ENCODE results near the gene DIP2C. TPM values are rescaled to one million over a fixed set of nuclear protein-coding genes. Genes with fewer than 3 reads are reported as not detected.
"Not testable (repeated sequence)": the region's sequence is repeated elsewhere in the genome, so short reads cannot be mapped to it uniquely, and the experiment has no call there.

The DIP2C gene
- total and polyA plus RNA-seq, 4 donors, result 6.4 to 40.2 (median 23.8) TPM

- intact Hi-C loops (cut with DNase I), result no loop called here
Measured at GRCh38 chr10:707456-707855, 18.0 kb upstream of the DIP2C start.

GRCh38 chr10:703118-703517, 13.7 kb upstream of the DIP2C start:
- peaks cover 0 to 1% of the 10 kb centered on the region in 2 donors for H3K27me3 ChIP-seq (ENCODE audit: control insufficient read depth in 1 of 2, insufficient read depth in 2 of 2, low read length in 1 of 2)
- no peaks in the 10 kb centered on the region for H3K4me1 ChIP-seq (ENCODE audit: control insufficient read depth in 1 of 2, insufficient read depth in 2 of 2, low read length in 2 of 2)
- ATAC-seq (ENCODE audit: low FRiP score), result no peak
- H3K9me3 ChIP-seq (ENCODE audit: control insufficient read depth, low read length), result peaks cover 2% of the 10 kb centered on the region
- H3K4me3 ChIP-seq (ENCODE audit: low read length in 2 of 2), result no peak overlapping the region
- intact Hi-C loops (cut with DNase I), result no loop called here
- no peak for DNase-seq
- WGBS, 2 donors, result 91 to 93% methylated on average over 1 of the region's 1 CpG
- no peak overlapping the region for H3K27ac ChIP-seq (ENCODE audit: low read depth in 1 of 2, low read length in 2 of 2)
- no peaks in the 10 kb centered on the region for H3K36me3 ChIP-seq (ENCODE audit: control insufficient read depth in 1 of 2, insufficient read depth in 2 of 2, low read length in 1 of 2)

More at GRCh38 chr10:707456-707855, 18.0 kb upstream of the DIP2C start:
- Histone ChIP-seq H3K9me3 (ENCODE audit: control insufficient read depth, low read length) (peaks cover 2% of the 10 kb centered on the region), H3K36me3 (ENCODE audit: control insufficient read depth in 1 of 2, insufficient read depth in 2 of 2, low read length in 1 of 2) (no peaks in the 10 kb centered on the region), H3K4me1 (ENCODE audit: control insufficient read depth in 1 of 2, insufficient read depth in 2 of 2, low read length in 2 of 2) (no peaks in the 10 kb centered on the region), H3K27ac (ENCODE audit: low read depth in 1 of 2, low read length in 2 of 2) (no peak overlapping the region), H3K4me3 (ENCODE audit: low read length in 2 of 2) (no peak overlapping the region), H3K27me3 (ENCODE audit: control insufficient read depth in 1 of 2, insufficient read depth in 2 of 2, low read length in 1 of 2) (peaks cover 0 to 1% of the 10 kb centered on the region in 2 donors)
- no peak for DNase-seq
- WGBS, 2 donors, result 86 to 92% methylated on average over 1 of the region's 1 CpG
- ATAC-seq (ENCODE audit: low FRiP score), result no peak

DNA sequence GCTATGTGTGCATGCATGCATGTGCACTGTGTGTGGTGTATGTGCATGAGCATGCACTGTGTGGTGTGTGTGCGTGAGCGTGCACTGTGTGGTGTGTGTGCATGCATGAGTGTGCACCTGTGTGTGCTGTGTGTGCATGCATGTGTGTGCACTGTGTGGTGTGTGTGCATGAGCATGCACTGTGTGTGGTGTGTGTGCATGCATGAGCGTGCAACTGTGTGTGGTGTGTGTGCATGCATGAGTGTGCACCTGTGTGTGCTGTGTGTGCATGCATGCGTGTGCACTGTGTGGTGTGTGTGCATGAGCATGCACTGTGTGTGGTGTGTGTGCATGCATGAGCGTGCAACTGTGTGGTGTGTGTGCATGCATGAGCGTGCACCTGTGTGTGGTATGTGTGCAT, 10.7 kb upstream of the DIP2C start:
- intact Hi-C loops (cut with DNase I); DNase-seq; H3K36me3 ChIP-seq (ENCODE audit: control insufficient read depth in 1 of 2, insufficient read depth in 2 of 2, low read length in 1 of 2); H3K9me3 ChIP-seq (ENCODE audit: control insufficient read depth, low read length); H3K4me1 ChIP-seq (ENCODE audit: control insufficient read depth in 1 of 2, insufficient read depth in 2 of 2, low read length in 2 of 2); H3K27me3 ChIP-seq (ENCODE audit: control insufficient read depth in 1 of 2, insufficient read depth in 2 of 2, low read length in 1 of 2); H3K4me3 ChIP-seq (ENCODE audit: low read length in 2 of 2); ATAC-seq (ENCODE audit: low FRiP score); H3K27ac ChIP-seq (ENCODE audit: low read depth in 1 of 2, low read length in 2 of 2): not testable (repeated sequence)
- 93 to 95% methylated on average over 6 of the region's 6 CpGs for WGBS, 2 donors

DNA sequence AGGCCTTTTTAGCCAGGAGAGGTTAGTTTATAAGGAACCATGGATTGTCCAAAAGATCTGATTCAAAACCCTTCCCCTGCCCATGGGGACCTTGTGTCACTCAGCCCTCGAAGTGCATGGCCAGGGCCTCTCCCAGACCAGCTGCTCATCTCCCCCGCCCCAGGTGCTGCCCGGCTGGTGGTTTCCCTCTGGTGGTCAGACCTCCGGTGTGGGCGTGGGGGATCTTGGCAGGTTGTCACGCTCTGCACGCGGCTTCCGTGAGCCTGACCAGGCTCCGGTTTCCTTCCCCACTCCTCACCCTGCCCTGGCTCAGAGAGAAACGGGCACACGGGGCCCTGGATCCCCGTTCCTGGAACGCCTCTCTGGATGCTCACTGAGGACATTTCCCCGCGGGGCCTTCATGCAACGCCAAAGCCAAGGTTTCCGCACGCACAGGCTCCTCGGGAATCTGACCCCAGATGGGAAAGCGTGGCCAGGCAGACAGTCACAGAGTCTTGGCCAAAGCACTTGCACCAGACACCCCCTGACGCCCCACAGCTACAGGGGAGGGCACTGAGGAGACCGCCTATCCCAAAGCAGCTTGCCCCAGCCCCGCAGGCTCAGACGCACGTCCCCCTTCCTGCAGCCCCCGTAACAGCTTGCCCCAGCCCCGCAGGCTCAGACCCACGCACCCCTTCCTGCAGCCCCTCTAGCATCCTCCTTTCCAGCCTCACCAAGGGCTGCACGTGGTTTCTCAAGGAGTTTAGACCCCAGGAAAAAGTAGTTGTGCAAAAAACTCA, 7.8 kb upstream of the DIP2C start:
- intact Hi-C loops (cut with DNase I), result loop anchor here in 1 of 2 donors (5.0 kb wide), 1 partner anchor 75 kb away; no protein-coding TSS in a partner anchor
- peak; percentile 23 for ATAC-seq (ENCODE audit: low FRiP score)

GRCh38 chr10:695396-695795, 5.9 kb upstream of the DIP2C start:
- intact Hi-C loops (cut with DNase I), result loop anchor here in 1 of 2 donors (5.0 kb wide), 1 partner anchor 77 kb away; no protein-coding TSS in a partner anchor
- no peak overlapping the region for H3K4me3 ChIP-seq (ENCODE audit: low read length in 2 of 2)
- 94 to 95% methylated on average over 14 of the region's 14 CpGs for WGBS, 2 donors
- no peak overlapping the region for H3K27ac ChIP-seq (ENCODE audit: low read depth in 1 of 2, low read length in 2 of 2)
- ATAC-seq (ENCODE audit: low FRiP score) (no peak), DNase-seq (no peak)
- H3K27me3 ChIP-seq (ENCODE audit: control insufficient read depth in 1 of 2, insufficient read depth in 2 of 2, low read length in 1 of 2), result no peaks in the 10 kb centered on the region
- H3K4me1 ChIP-seq (ENCODE audit: control insufficient read depth in 1 of 2, insufficient read depth in 2 of 2, low read length in 2 of 2), result no peaks in the 10 kb centered on the region
- no peaks in the 10 kb centered on the region for H3K9me3 ChIP-seq (ENCODE audit: control insufficient read depth, low read length)
- no peaks in the 10 kb centered on the region for H3K36me3 ChIP-seq (ENCODE audit: control insufficient read depth in 1 of 2, insufficient read depth in 2 of 2, low read length in 1 of 2)

More for the DNA sequence above, 7.8 kb upstream of the DIP2C start:
- Histone ChIP-seq H3K27ac (ENCODE audit: low read depth in 1 of 2, low read length in 2 of 2) (no peak overlapping the region), H3K36me3 (ENCODE audit: control insufficient read depth in 1 of 2, insufficient read depth in 2 of 2, low read length in 1 of 2) (no peaks in the 10 kb centered on the region), H3K9me3 (ENCODE audit: control insufficient read depth, low read length) (no peaks in the 10 kb centered on the region), H3K27me3 (ENCODE audit: control insufficient read depth in 1 of 2, insufficient read depth in 2 of 2, low read length in 1 of 2) (no peaks in the 10 kb centered on the region), H3K4me3 (ENCODE audit: low read length in 2 of 2) (no peak overlapping the region), H3K4me1 (ENCODE audit: control insufficient read depth in 1 of 2, insufficient read depth in 2 of 2, low read length in 2 of 2) (no peaks in the 10 kb centered on the region)
- no peak for DNase-seq
- WGBS, 2 donors, result 83 to 86% methylated on average over 30 of the region's 30 CpGs

DNA sequence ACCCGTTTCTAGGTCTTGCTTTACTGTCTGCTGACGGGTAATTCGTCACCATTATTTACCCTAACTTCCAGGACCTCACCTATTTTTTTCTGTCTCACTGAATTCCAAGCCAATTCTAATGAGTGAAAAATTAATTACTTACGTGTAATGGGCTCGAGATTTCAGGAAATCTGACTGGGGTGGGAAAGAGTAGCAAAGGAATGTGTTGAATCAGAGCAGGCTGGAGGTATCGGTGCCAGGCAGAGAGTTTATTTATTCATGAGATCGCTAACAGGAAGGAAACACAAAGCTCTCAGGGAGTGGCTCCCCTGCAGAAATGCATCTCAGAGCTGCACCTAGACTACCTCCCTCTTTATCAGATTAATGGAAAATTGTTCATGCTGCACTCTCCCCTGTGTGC, 4.0 kb upstream of the DIP2C start:
- ATAC-seq (ENCODE audit: low FRiP score), result no peak
- Histone ChIP-seq H3K4me3 (ENCODE audit: low read length in 2 of 2) (no peak overlapping the region), H3K4me1 (ENCODE audit: control insufficient read depth in 1 of 2, insufficient read depth in 2 of 2, low read length in 2 of 2) (no peaks in the 10 kb centered on the region), H3K27ac (ENCODE audit: low read depth in 1 of 2, low read length in 2 of 2) (no peak overlapping the region), H3K27me3 (ENCODE audit: control insufficient read depth in 1 of 2, insufficient read depth in 2 of 2, low read length in 1 of 2) (no peaks in the 10 kb centered on the region), H3K9me3 (ENCODE audit: control insufficient read depth, low read length) (no peaks in the 10 kb centered on the region), H3K36me3 (ENCODE audit: control insufficient read depth in 1 of 2, insufficient read depth in 2 of 2, low read length in 1 of 2) (no peaks in the 10 kb centered on the region)
- intact Hi-C loops (cut with DNase I), result loop anchor here in 1 of 2 donors (5.0 kb wide), 1 partner anchor 94 kb away; no protein-coding TSS in a partner anchor
- DNase-seq, result no peak
- 22% methylated on average over 7 of the region's 7 CpGs for WGBS, 2 donors

GRCh38 chr10:692682-693351, 3.3 kb upstream of the DIP2C start:
- Histone ChIP-seq H3K27me3 (ENCODE audit: control insufficient read depth in 1 of 2, insufficient read depth in 2 of 2, low read length in 1 of 2) (no peaks in the 10 kb centered on the region), H3K4me1 (ENCODE audit: control insufficient read depth in 1 of 2, insufficient read depth in 2 of 2, low read length in 2 of 2) (no peaks in the 10 kb centered on the region), H3K9me3 (ENCODE audit: control insufficient read depth, low read length) (no peaks in the 10 kb centered on the region), H3K36me3 (ENCODE audit: control insufficient read depth in 1 of 2, insufficient read depth in 2 of 2, low read length in 1 of 2) (no peaks in the 10 kb centered on the region), H3K27ac (ENCODE audit: low read depth in 1 of 2, low read length in 2 of 2) (no peak overlapping the region), H3K4me3 (ENCODE audit: low read length in 2 of 2) (no peak overlapping the region)
- WGBS, 2 donors, result 95% methylated on average over 12 of the region's 12 CpGs
- no peak for DNase-seq
- no peak for ATAC-seq (ENCODE audit: low FRiP score)
- intact Hi-C loops (cut with DNase I), result loop anchor here in 1 of 2 donors (5.0 kb wide), 1 partner anchor 94 kb away; no protein-coding TSS in a partner anchor

DNA sequence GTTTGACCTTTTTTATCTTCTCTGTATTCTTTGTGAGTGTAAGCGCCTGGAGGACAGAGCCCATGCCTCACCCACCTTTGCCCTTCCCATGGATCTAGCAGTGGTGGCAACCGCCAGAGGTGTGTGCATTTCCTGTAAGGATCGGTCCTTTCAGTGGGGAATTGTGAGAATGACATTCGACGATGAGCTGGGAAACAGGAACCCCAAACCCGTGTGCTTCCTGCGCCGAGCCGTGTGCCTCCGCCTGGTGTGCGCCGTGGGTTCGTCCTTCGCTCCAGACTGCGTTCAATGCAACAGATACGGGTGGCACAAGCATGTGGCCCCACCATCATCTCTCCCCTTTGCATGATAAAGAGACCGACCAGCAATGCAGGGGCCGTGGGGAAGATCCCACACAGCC, 1.7 kb upstream of the DIP2C start:
- intact Hi-C loops (cut with DNase I), result loop anchor here in 1 of 2 donors (5.0 kb wide), 1 partner anchor 96 kb away; no protein-coding TSS in a partner anchor
- Histone ChIP-seq H3K36me3 (ENCODE audit: control insufficient read depth in 1 of 2, insufficient read depth in 2 of 2, low read length in 1 of 2) (no peaks in the 10 kb centered on the region), H3K4me3 (ENCODE audit: low read length in 2 of 2) (no peak overlapping the region), H3K27ac (ENCODE audit: low read depth in 1 of 2, low read length in 2 of 2) (no peak overlapping the region), H3K9me3 (ENCODE audit: control insufficient read depth, low read length) (no peaks in the 10 kb centered on the region), H3K4me1 (ENCODE audit: control insufficient read depth in 1 of 2, insufficient read depth in 2 of 2, low read length in 2 of 2) (no peaks in the 10 kb centered on the region), H3K27me3 (ENCODE audit: control insufficient read depth in 1 of 2, insufficient read depth in 2 of 2, low read length in 1 of 2) (no peaks in the 10 kb centered on the region)
- WGBS, 2 donors, result 95 to 97% methylated on average over 18 of the region's 18 CpGs
- ATAC-seq (ENCODE audit: low FRiP score) (no peak), DNase-seq (peak in 1 of 2 donors; percentile 62)
